Common myeloid progenitor, CD34-positive (primary cell): ENCODE measurements around the gene ARHGEF7.

Experiments
- CTCF ChIA-PET: fragments of 350-600 bp; sonication (Branson Sonifier 250); formaldehyde crosslinking; loops from one replicate; lab custom pipeline; 2021; ENCODE audit warnings: antibody characterized with exemption; lab: Charles Lee
- POLR2A ChIA-PET: fragments of 350-600 bp; sonication (Branson Sonifier 250); formaldehyde crosslinking; loops from one replicate; lab custom pipeline; 2021; ENCODE audit warnings: antibody characterized with exemption; lab: Charles Lee
- DNase-seq, 3 donors: peaks; one replicate each; pipeline versions ENCODE4 v3.0.0 to v3.0.0-alpha.2; 2013
- H3K27ac ChIP-seq, 2 experiments: 1 replicate in 1 of 2; 2 replicates in 1 of 2; pipeline ENCODE4 v1.7.0; 2013; ENCODE audit warnings: inconsistent platforms in 2 of 2, low read length in 2 of 2, mild to moderate bottlenecking in 2 of 2, low read depth in 1 of 2, moderate library complexity in 1 of 2; ENCODE audit not compliant: severe bottlenecking in 2 of 2, insufficient read depth in 1 of 2, poor library complexity in 1 of 2
- H3K27me3 ChIP-seq, 5 experiments: replicated peaks in 2 of 5; 1 replicate in 3 of 5; 2 replicates in 2 of 5; pipeline versions ENCODE4 v1.6.1 to v1.7.0; 2013; ENCODE audit warnings: low read length in 4 of 5, mild to moderate bottlenecking in 2 of 5, moderate library complexity in 2 of 5, inconsistent platforms in 1 of 5; ENCODE audit not compliant: insufficient read depth in 5 of 5, control insufficient read depth in 4 of 5
- H3K36me3 ChIP-seq, 4 experiments: 1 replicate in 2 of 4; 2 replicates in 2 of 4; pipeline versions ENCODE4 v1.6.1 to v1.7.0; 2013; ENCODE audit warnings: low read length in 3 of 4, control low read depth in 1 of 4, mild to moderate bottlenecking in 1 of 4; ENCODE audit not compliant: control insufficient read depth in 4 of 4, insufficient read depth in 4 of 4
- H3K4me1 ChIP-seq, 4 experiments: 1 replicate in 3 of 4; 2 replicates in 1 of 4; pipeline versions ENCODE4 v1.6.1 to v1.7.1; 2013; ENCODE audit warnings: low read length in 3 of 4, mild to moderate bottlenecking in 3 of 4, control low read depth in 1 of 4, inconsistent platforms in 1 of 4, moderate library complexity in 1 of 4; ENCODE audit not compliant: control insufficient read depth in 4 of 4, insufficient read depth in 4 of 4; ENCODE audit errors: control extremely low read depth in 1 of 4
- H3K4me3 ChIP-seq, 7 experiments: 1 replicate in 4 of 7; 2 replicates in 3 of 7; pipeline versions ENCODE4 v1.5.1 to v1.7.0; 2013; ENCODE audit warnings: mild to moderate bottlenecking in 7 of 7, low read length in 6 of 7, moderate library complexity in 6 of 7, inconsistent platforms in 2 of 7, low read depth in 2 of 7, control low read depth in 1 of 7; ENCODE audit not compliant: insufficient read depth in 4 of 7, control insufficient read depth in 1 of 7; ENCODE audit errors: extremely low read depth in 1 of 7
- H3K9me3 ChIP-seq, 5 experiments: 1 replicate in 4 of 5; 2 replicates in 1 of 5; pipeline versions ENCODE4 v1.6.1 to v1.7.1; 2013; ENCODE audit warnings: low read length in 4 of 5, mild to moderate bottlenecking in 2 of 5, inconsistent platforms in 1 of 5, low read depth in 1 of 5, moderate library complexity in 1 of 5; ENCODE audit not compliant: control insufficient read depth in 4 of 5, insufficient read depth in 2 of 5; ENCODE audit errors: control extremely low read depth in 1 of 5
- WGBS: methylation state at CpG from one replicate; pipeline ENCODE4 v1.1.5; 2013; ENCODE audit not compliant: insufficient coverage; 5-methylcytosine and 5-hydroxymethylcytosine counted together

Gene ARHGEF7

GRCh38 chr13:111346101-111346680 is 231.1 kb downstream of the ARHGEF7 start:
- Histone ChIP-seq H3K27me3 (no peaks in the 10 kb centered on the region), H3K4me3 (no peak overlapping the region), H3K27ac (no peak overlapping the region), H3K36me3 (no peaks in the 10 kb centered on the region), H3K9me3 (peaks cover 0 to 4% (median 0%) of the 10 kb centered on the region in 5 experiments), H3K4me1 (no peaks in the 10 kb centered on the region)
- 94% methylated on average over 20 of the region's 20 CpGs for WGBS
- no peak for DNase-seq
- ChIA-PET CTCF (no interaction called here), POLR2A (no interaction called here)

- POLR2A ChIA-PET, result no interaction called here
- 95% methylated on average over 6 of the region's 6 CpGs for WGBS
- CTCF ChIA-PET, result no interaction called here
Observed at GRCh38 chr13:111347438-111347837, 232.3 kb downstream of the ARHGEF7 start.

GRCh38 chr13:111353508-111353907 is 238.4 kb downstream of the ARHGEF7 start:
- no peaks in the 10 kb centered on the region for H3K4me1 ChIP-seq
- H3K36me3 ChIP-seq, result no peaks in the 10 kb centered on the region
- ChIA-PET CTCF (no interaction called here), POLR2A (no interaction called here)
- WGBS, result 94% methylated on average over 2 of the region's 2 CpGs
- H3K27me3 ChIP-seq, result peaks cover 0 to 24% (median 10%) of the 10 kb centered on the region in 5 experiments
- no peak overlapping the region for H3K4me3 ChIP-seq
- H3K27ac ChIP-seq, result no peak overlapping the region
- DNase-seq, result no peak
- H3K9me3 ChIP-seq, result peaks cover 0 to 8% (median 0%) of the 10 kb centered on the region in 5 experiments

More at GRCh38 chr13:111347438-111347837, 232.3 kb downstream of the ARHGEF7 start:
- Histone ChIP-seq H3K4me3 (no peak overlapping the region), H3K4me1 (no peaks in the 10 kb centered on the region), H3K9me3 (peaks cover 0 to 8% (median 0%) of the 10 kb centered on the region in 5 experiments), H3K27me3 (no peaks in the 10 kb centered on the region), H3K36me3 (no peaks in the 10 kb centered on the region), H3K27ac (no peak overlapping the region)
- DNase-seq, result no peak

- Histone ChIP-seq H3K27ac (no peak overlapping the region), H3K4me1 (no peaks in the 10 kb centered on the region), H3K4me3 (no peak overlapping the region), H3K36me3 (no peaks in the 10 kb centered on the region), H3K27me3 (peaks cover 0 to 24% (median 10%) of the 10 kb centered on the region in 5 experiments), H3K9me3 (peaks cover 0 to 8% (median 0%) of the 10 kb centered on the region in 5 experiments)
- CTCF ChIA-PET, result no interaction called here
- no peak for DNase-seq
- WGBS, result 93% methylated on average over 3 of the region's 7 CpGs
- POLR2A ChIA-PET, result no interaction called here
Observed at GRCh38 chr13:111354789-111355188, 239.7 kb downstream of the ARHGEF7 start.
